Measurements from ENCODE around the gene PPP2R1B.

The PPP2R1B gene

GRCh38 chr11:111684251-111684650, 81.9 kb downstream of the PPP2R1B start:
- no peak for DNase-seq

DNA sequence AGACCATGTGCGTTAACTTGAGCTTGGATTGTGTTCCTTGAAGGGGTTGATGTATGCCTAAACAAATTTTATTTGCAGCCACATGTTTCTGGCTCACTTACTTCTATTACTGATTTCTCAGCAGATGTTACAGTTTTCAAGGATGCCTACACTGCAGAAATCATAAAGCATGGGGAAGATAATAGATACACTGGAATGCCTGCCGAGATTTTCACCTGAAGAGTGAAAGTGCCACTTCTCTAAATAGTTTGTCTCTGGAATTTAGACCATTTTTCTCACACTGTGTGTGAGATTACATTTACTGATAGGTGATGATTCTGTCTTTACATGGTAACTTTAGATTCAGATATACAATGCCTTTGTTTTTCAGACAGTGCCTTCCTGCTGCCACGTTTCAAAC, 82.4 kb downstream of the PPP2R1B start:
- no peak for DNase-seq

GRCh38 chr11:111680486-111681175, 85.6 kb downstream of the PPP2R1B start:
- no peak for DNase-seq

Measured in stimulated activated CD4-positive, alpha-beta T cell treated with anti-CD3 and anti-CD28 coated beads, Interleukin-2, amount 100 ng/mL, for 48 hours (primary cell).